ENCODE results near the gene SMYD5. TPM values are rescaled to one million over a fixed set of nuclear protein-coding genes. Genes with fewer than 3 reads are reported as not detected.

Gene SMYD5
- total and polyA plus RNA-seq, 9 of the 15 experiments (the other 6 are each of a cell fraction or from before 2014, with no cell fraction given) = 11.4 to 56.8 (median 32.0) TPM

GRCh38 chr2:73203055-73203681 lies 10.9 kb upstream of the SMYD5 start:
- H3K9ac ChIP-seq (ENCODE audit: insufficient read depth in 1 of 2, low read depth in 2 of 2, low read length in 2 of 2) = no peak overlapping the region
- CTCF ChIA-PET (ENCODE audit: low intra/inter-chr PET ratio) = no interaction called here
- no peak for ATAC-seq

More at GRCh38 chr2:73203055-73203681, 10.9 kb upstream of the SMYD5 start:
- BruUV-seq (replicated peaks) = no TSS peak
- no peaks in the 10 kb centered on the region for H3K79me2 ChIP-seq (ENCODE audit: control insufficient read depth, insufficient read depth, low read length)
- H3K27me3 ChIP-seq (ENCODE audit: control insufficient read depth in 2 of 2, insufficient read depth in 2 of 2, low read length in 2 of 2) = peaks cover 4 to 32% of the 10 kb centered on the region in 2 experiments; a peak in 2 of 5 replicates
- no peaks in the 10 kb centered on the region for H3K36me3 ChIP-seq (ENCODE audit: control insufficient read depth, insufficient read depth, low read length)
- FAIRE-seq = no peak
- no peaks in the 10 kb centered on the region for H3K9me1 ChIP-seq (ENCODE audit: control insufficient read depth, insufficient read depth, low read length)
- H3K9me3 ChIP-seq (replicated peaks; ENCODE audit: control insufficient read depth, insufficient read depth, low read depth, low read length) = no peaks in the 10 kb centered on the region; the same call in 1 of the 2 replicates
- H3K4me2 ChIP-seq (ENCODE audit: insufficient read depth, low read length) = no peak overlapping the region
- H4K20me1 ChIP-seq (replicated peaks; ENCODE audit: control insufficient read depth, insufficient read depth, low read length) = no peaks in the 10 kb centered on the region
- intact Hi-C loops (cut with micrococcal nuclease) (no loop called here), in situ Hi-C loops (cut with MboI) (no loop called here)
- 60% methylated on average over 28 of the region's 44 CpGs for WGBS (ENCODE audit: insufficient coverage, low coverage, missing lambda C conversion rate)
- H3K4me1 ChIP-seq (replicated peaks in 1 of 2; ENCODE audit: control insufficient read depth in 2 of 2, insufficient read depth in 2 of 2, low read length in 2 of 2) = peaks cover 0 to 14% of the 10 kb centered on the region in 2 experiments; a peak in 2 of 5 replicates
- H3K4me3 ChIP-seq = no peak overlapping the region
- H2AFZ ChIP-seq (ENCODE audit: low read depth, low read length) = no peak overlapping the region
- DNase-seq (ENCODE audit: extremely low read depth in 1 of 4, low spot score in 3 of 4) = no peak
- POLR2A ChIA-PET = no interaction called here
- no peak overlapping the region for H3K27ac ChIP-seq (ENCODE audit: extremely low read depth, low read depth, low read length)
- no peak for TF ChIP-seq ETS2 (tag; IDR thresholded peaks at IDR 0.05; ENCODE audit: borderline replicate concordance, poor library complexity, severe bottlenecking)
- no peak for TF ChIP-seq RBM22 (IDR thresholded peaks at IDR 0.05; ENCODE audit: low read depth, low read length, poor library complexity, severe bottlenecking)
- no peak for TF ChIP-seq ZNF184 (CRISPR knock-in tag; IDR thresholded peaks at IDR 0.05)
- no peak for TF ChIP-seq RBM15 (IDR thresholded peaks at IDR 0.05; ENCODE audit: insufficient read depth, low read length)
- TF ChIP-seq RNF2 (IDR thresholded peaks at IDR 0.05) = no peak
- no peak for TF ChIP-seq ZBED1 (IDR thresholded peaks at IDR 0.05)
- no peak for TF ChIP-seq EGR1 (conservative IDR thresholded peaks at IDR 0.05)
- TF ChIP-seq E2F3 (CRISPR knock-in tag; IDR thresholded peaks at IDR 0.05) = no peak
- TF ChIP-seq, protein P1, sequence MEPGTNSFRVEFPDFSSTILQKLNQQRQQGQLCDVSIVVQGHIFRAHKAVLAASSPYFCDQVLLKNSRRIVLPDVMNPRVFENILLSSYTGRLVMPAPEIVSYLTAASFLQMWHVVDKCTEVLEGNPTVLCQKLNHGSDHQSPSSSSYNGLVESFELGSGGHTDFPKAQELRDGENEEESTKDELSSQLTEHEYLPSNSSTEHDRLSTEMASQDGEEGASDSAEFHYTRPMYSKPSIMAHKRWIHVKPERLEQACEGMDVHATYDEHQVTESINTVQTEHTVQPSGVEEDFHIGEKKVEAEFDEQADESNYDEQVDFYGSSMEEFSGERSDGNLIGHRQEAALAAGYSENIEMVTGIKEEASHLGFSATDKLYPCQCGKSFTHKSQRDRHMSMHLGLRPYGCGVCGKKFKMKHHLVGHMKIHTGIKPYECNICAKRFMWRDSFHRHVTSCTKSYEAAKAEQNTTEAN (CRISPR knock-in tag; IDR thresholded peaks at IDR 0.05) = no peak
- TF ChIP-seq ZNF12 (CRISPR knock-in tag; IDR thresholded peaks at IDR 0.05) = no peak
- TF ChIP-seq FOXA3 (CRISPR knock-in tag; conservative IDR thresholded peaks at IDR 0.05 in 1 of 2, IDR thresholded peaks at IDR 0.05 in 1 of 2) = no peak

All from K562 (cell line).